AG04449 (cell line): ENCODE data around the gene NPAS3.

Experiments used
- CTCF ChIA-PET: fragments of 350-600 bp; formaldehyde crosslinking; extraction: SDS; loops from one replicate; lab custom pipeline; 2021; ENCODE audit warnings: antibody characterized with exemption; lab: Yijun Ruan, JAX
- POLR2A ChIA-PET: fragments of 400-600, 350-600 bp; formaldehyde crosslinking; extraction: SDS; loops from one replicate; lab custom pipeline; 2020; ENCODE audit warnings: antibody characterized with exemption, inconsistent platforms; lab: Yijun Ruan, JAX
- DNase-seq: peaks from one replicate; pipeline ENCODE4 v3.0.0-alpha.2; 2010; ENCODE audit warnings: low read depth, low spot score
- H3K4me3 ChIP-seq: 2 replicates; pipeline ENCODE4 v1.5.1; 2011; ENCODE audit warnings: low read depth, mild to moderate bottlenecking, control low read depth, low read length
- TF ChIP-seq, protein P1 (sequence below): IDR thresholded peaks from one replicate; pipeline ENCODE4 v1.5.1; 2011; ENCODE audit warnings: mild to moderate bottlenecking, moderate library complexity, low read length, control low read depth, inconsistent platforms; ENCODE audit not compliant: insufficient read depth; ENCODE audit errors: missing control alignments

The NPAS3 gene

GRCh38 chr14:33711194-33711593 lies 772.5 kb downstream of the NPAS3 start:
- no peak for DNase-seq
- no peak overlapping the region for H3K4me3 ChIP-seq
- TF ChIP-seq, protein P1, sequence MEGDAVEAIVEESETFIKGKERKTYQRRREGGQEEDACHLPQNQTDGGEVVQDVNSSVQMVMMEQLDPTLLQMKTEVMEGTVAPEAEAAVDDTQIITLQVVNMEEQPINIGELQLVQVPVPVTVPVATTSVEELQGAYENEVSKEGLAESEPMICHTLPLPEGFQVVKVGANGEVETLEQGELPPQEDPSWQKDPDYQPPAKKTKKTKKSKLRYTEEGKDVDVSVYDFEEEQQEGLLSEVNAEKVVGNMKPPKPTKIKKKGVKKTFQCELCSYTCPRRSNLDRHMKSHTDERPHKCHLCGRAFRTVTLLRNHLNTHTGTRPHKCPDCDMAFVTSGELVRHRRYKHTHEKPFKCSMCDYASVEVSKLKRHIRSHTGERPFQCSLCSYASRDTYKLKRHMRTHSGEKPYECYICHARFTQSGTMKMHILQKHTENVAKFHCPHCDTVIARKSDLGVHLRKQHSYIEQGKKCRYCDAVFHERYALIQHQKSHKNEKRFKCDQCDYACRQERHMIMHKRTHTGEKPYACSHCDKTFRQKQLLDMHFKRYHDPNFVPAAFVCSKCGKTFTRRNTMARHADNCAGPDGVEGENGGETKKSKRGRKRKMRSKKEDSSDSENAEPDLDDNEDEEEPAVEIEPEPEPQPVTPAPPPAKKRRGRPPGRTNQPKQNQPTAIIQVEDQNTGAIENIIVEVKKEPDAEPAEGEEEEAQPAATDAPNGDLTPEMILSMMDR = no peak
- CTCF ChIA-PET = no interaction called here
- POLR2A ChIA-PET = no interaction called here

GRCh38 chr14:33711811-33712216 lies 773.1 kb downstream of the NPAS3 start:
- no peak overlapping the region for H3K4me3 ChIP-seq
- no peak for DNase-seq
- TF ChIP-seq, protein P1 = no peak
- ChIA-PET POLR2A (no interaction called here), CTCF (no interaction called here)

GRCh38 chr14:33714527-33715226 lies 776.0 kb downstream of the NPAS3 start:
- ChIA-PET POLR2A (no interaction called here), CTCF (no interaction called here)

DNA sequence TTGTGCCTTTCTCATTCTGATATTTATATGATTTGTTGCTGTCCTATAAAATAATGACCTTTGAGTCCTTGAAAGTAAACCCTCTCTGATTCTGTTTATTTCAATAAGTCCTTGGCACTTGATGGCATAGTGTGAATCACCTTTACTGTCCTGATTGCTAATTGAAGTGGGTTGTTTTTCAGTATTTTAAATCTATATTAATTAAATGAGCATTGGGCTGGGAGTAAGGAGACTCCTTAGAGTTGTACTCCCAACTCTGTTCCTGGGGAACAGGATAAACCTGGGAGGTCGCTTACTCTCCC lies 776.5 kb downstream of the NPAS3 start:
- ChIA-PET CTCF (no interaction called here), POLR2A (no interaction called here)
- TF ChIP-seq, protein P1 = no peak
- H3K4me3 ChIP-seq = no peak overlapping the region
- no peak for DNase-seq

More at GRCh38 chr14:33714527-33715226, 776.0 kb downstream of the NPAS3 start:
- DNase-seq = no peak
- no peak overlapping the region for H3K4me3 ChIP-seq
- TF ChIP-seq, protein P1 = no peak

- ChIA-PET POLR2A (no interaction called here), CTCF (no interaction called here)
- TF ChIP-seq, protein P1 = no peak
- no peak overlapping the region for H3K4me3 ChIP-seq
- DNase-seq = no peak
These were observed 778.2 kb downstream of the NPAS3 start for GRCh38 chr14:33716921-33717320.

GRCh38 chr14:33717866-33718265 lies 779.2 kb downstream of the NPAS3 start:
- TF ChIP-seq, protein P1 = no peak
- POLR2A ChIA-PET = no interaction called here
- DNase-seq = no peak
- H3K4me3 ChIP-seq = no peak overlapping the region
- CTCF ChIA-PET = no interaction called here
